CD14-positive monocyte (primary cell): ENCODE results near the gene ROR1. TPM values are rescaled to one million over a fixed set of nuclear protein-coding genes. Genes with fewer than 3 reads are reported as not detected.

Experiments
- DNase-seq, 3 donors: peaks; one replicate each; pipeline ENCODE4 v3.0.0-alpha.2; 2011 to 2022
- H2AFZ ChIP-seq: 2 replicates; pipeline ENCODE4 v1.6.0; 2012; ENCODE audit warnings: mild to moderate bottlenecking, low read depth, low read length, inconsistent platforms; ENCODE audit not compliant: insufficient read depth, poor library complexity, severe bottlenecking
- H3K27ac ChIP-seq, 2 donors: 1 replicate in 1 of 2; 2 replicates in 1 of 2; pipeline ENCODE4 v1.5.1; 2012 to 2013; ENCODE audit warnings: low read length in 2 of 2, control low read depth in 1 of 2, inconsistent platforms in 1 of 2, low read depth in 1 of 2, mild to moderate bottlenecking in 1 of 2
- H3K27me3 ChIP-seq, 2 donors: one replicate each; pipeline versions ENCODE4 v1.6.0 to v1.6.1; 2011 to 2013; ENCODE audit warnings: low read length in 2 of 2; ENCODE audit not compliant: control insufficient read depth in 2 of 2, insufficient read depth in 2 of 2
- H3K36me3 ChIP-seq, 2 donors: replicated peaks in 1 of 2; 1 replicate in 1 of 2; 2 replicates in 1 of 2; pipeline versions ENCODE4 v1.5.1 to v1.6.1; 2012 to 2013; ENCODE audit warnings: low read length in 2 of 2, control low read depth in 1 of 2, inconsistent platforms in 1 of 2, mild to moderate bottlenecking in 1 of 2; ENCODE audit not compliant: insufficient read depth in 2 of 2, control insufficient read depth in 1 of 2
- H3K4me1 ChIP-seq, 2 donors: 1 replicate in 1 of 2; 2 replicates in 1 of 2; pipeline versions ENCODE4 v1.5.1 to v1.6.1; 2012 to 2013; ENCODE audit warnings: low read length in 2 of 2, control low read depth in 1 of 2, inconsistent platforms in 1 of 2, mild to moderate bottlenecking in 1 of 2, moderate library complexity in 1 of 2; ENCODE audit not compliant: insufficient read depth in 2 of 2, control insufficient read depth in 1 of 2
- H3K4me2 ChIP-seq: replicated peaks from 2 replicates; pipeline ENCODE3; 2012; ENCODE audit warnings: low read length, moderate library complexity, mild to moderate bottlenecking; ENCODE audit not compliant: poor library complexity, severe bottlenecking; ENCODE audit errors: extremely low read depth
- H3K4me3 ChIP-seq, 3 experiments: fragments of 200-600 bp in 1 of 3; sonication (generic) in 1 of 3; replicated peaks in 1 of 3; 1 replicate in 2 of 3; 2 replicates in 1 of 3; pipeline ENCODE4 v1.5.1; 2011 to 2013; ENCODE audit warnings: low read length in 3 of 3, mild to moderate bottlenecking in 3 of 3, control low read depth in 2 of 3, low read depth in 2 of 3, inconsistent platforms in 1 of 3, moderate library complexity in 1 of 3
- H3K79me2 ChIP-seq: 2 replicates; pipeline ENCODE4 v1.6.0; 2012; ENCODE audit warnings: mild to moderate bottlenecking, control low read depth, inconsistent platforms, low read length, moderate library complexity; ENCODE audit not compliant: insufficient read depth
- H3K9ac ChIP-seq: 2 replicates; pipeline ENCODE4 v1.6.0; 2017; ENCODE audit warnings: low read length, mild to moderate bottlenecking; ENCODE audit not compliant: insufficient read depth, poor library complexity, severe bottlenecking
- H3K9me3 ChIP-seq, 2 donors: replicated peaks in 1 of 2; 1 replicate in 1 of 2; 2 replicates in 1 of 2; pipeline versions ENCODE4 v1.5.1 to v1.6.1; 2012 to 2013; ENCODE audit warnings: low read length in 2 of 2, control low read depth in 1 of 2; ENCODE audit not compliant: control insufficient read depth in 1 of 2, insufficient read depth in 1 of 2
- H4K20me1 ChIP-seq: 2 replicates; pipeline ENCODE4 v1.6.0; 2012; ENCODE audit warnings: mild to moderate bottlenecking, low read length, control low read depth, moderate library complexity; ENCODE audit not compliant: insufficient read depth
- H3K27ac Mint-ChIP-seq, 7 donors: one replicate each; pipeline ENCODE4 v1.8.0; 2020; ENCODE audit warnings: mild to moderate bottlenecking in 7 of 7, mixed read lengths in 7 of 7, moderate library complexity in 6 of 7, inconsistent platforms in 2 of 7
- H3K27me3 Mint-ChIP-seq, 3 donors: one replicate each; pipeline ENCODE4 v1.8.0; 2021 to 2022; ENCODE audit warnings: low read depth in 3 of 3, mild to moderate bottlenecking in 3 of 3, mixed read lengths in 3 of 3, moderate library complexity in 3 of 3, inconsistent platforms in 1 of 3
- H3K36me3 Mint-ChIP-seq, 2 donors: one replicate each; pipeline ENCODE4 v1.8.0; 2020; ENCODE audit warnings: mixed read lengths in 2 of 2, inconsistent platforms in 1 of 2, mild to moderate bottlenecking in 1 of 2
- H3K4me1 Mint-ChIP-seq: one replicate; pipeline ENCODE4 v1.8.0; 2020; ENCODE audit warnings: mild to moderate bottlenecking, mixed read lengths
- H3K4me3 Mint-ChIP-seq, 2 donors: one replicate each; pipeline ENCODE4 v1.8.0; 2020; ENCODE audit warnings: mild to moderate bottlenecking in 2 of 2, mixed read lengths in 2 of 2, moderate library complexity in 1 of 2
- H3K9me3 Mint-ChIP-seq, 7 donors: one replicate each; pipeline ENCODE4 v1.8.0; 2020 to 2022; ENCODE audit warnings: mixed read lengths in 7 of 7, mild to moderate bottlenecking in 6 of 7, moderate library complexity in 6 of 7, inconsistent platforms in 2 of 7
- CTCF ChIP-seq: fragments of 200-600 bp; IDR thresholded peaks from one replicate; pipeline ENCODE4 v1.8.0; 2022; ENCODE audit warnings: antibody characterized with exemption, mild to moderate bottlenecking
- WGBS: methylation state at CpG from one replicate; pipeline ENCODE4 v1.1.5; 2013; ENCODE audit warnings: missing lambda C conversion rate; ENCODE audit not compliant: insufficient coverage; 5-methylcytosine and 5-hydroxymethylcytosine counted together
- intact Hi-C, 2 donors: fragments of 100-400 bp; cut with micrococcal nuclease; formaldehyde crosslinking; loops; one replicate each; pipeline versions ENCODE4 v1.15.0 to v1.15.1; 2023
- polyA plus RNA-seq, 3 donors: library from polyadenylated mRNA; depleted of rRNA in 1 of 3; unstranded in 2 of 3; stranded (reverse) in 1 of 3; fragments of 300-500 nt in 2 of 3; fragments of >200 nt in 1 of 3; fragmentation: Illumina TruSeq in 2 of 3; gene quantifications; 1 replicate in 2 of 3; 2 replicates in 1 of 3; pipeline ENCODE4 v1.2.3, GENCODE V29; 2012 to 2021

Gene ROR1
- polyA plus RNA-seq, 3 donors: not detected

GRCh38 chr1:63739452-63739851, 34.4 kb upstream of the ROR1 start:
- Histone ChIP-seq H3K4me2 (no peak overlapping the region), H2AFZ (no peak overlapping the region)
- intact Hi-C loops: loop anchor here in 1 of 2 donors (10.0 kb wide), 1 partner anchor 1605 kb away; no protein-coding TSS in a partner anchor

GRCh38 chr1:63740432-63740831, 33.4 kb upstream of the ROR1 start:
- no peak for DNase-seq
- peaks cover 4% of the 10 kb centered on the region in 3 donors for H3K27me3 Mint-ChIP-seq
- no peaks in the 10 kb centered on the region for H3K36me3 ChIP-seq
- H3K4me3 Mint-ChIP-seq: no peak overlapping the region
- no peak overlapping the region for H3K9ac ChIP-seq
- TF ChIP-seq CTCF: no peak
- intact Hi-C loops: no loop called here
- H3K4me1 ChIP-seq: no peaks in the 10 kb centered on the region
- no peak overlapping the region for H3K4me3 ChIP-seq
- peaks cover 3 to 13% (median 11%) of the 10 kb centered on the region in 7 donors for H3K9me3 Mint-ChIP-seq
- no peak overlapping the region for H3K4me2 ChIP-seq
- H3K27ac Mint-ChIP-seq: no peak overlapping the region
- H2AFZ ChIP-seq: no peak overlapping the region
- H3K27me3 ChIP-seq: no peaks in the 10 kb centered on the region
- H4K20me1 ChIP-seq: no peaks in the 10 kb centered on the region
- H3K36me3 Mint-ChIP-seq: no peaks in the 10 kb centered on the region
- no peaks in the 10 kb centered on the region for H3K4me1 Mint-ChIP-seq
- H3K79me2 ChIP-seq: no peaks in the 10 kb centered on the region
- WGBS: 94% methylated on average over 2 of the region's 2 CpGs
- H3K9me3 ChIP-seq: no peaks in the 10 kb centered on the region
- H3K27ac ChIP-seq: no peak overlapping the region

More at GRCh38 chr1:63739452-63739851, 34.4 kb upstream of the ROR1 start:
- H3K4me3 Mint-ChIP-seq: no peak overlapping the region
- Histone ChIP-seq H3K4me3 (no peak overlapping the region), H3K36me3 (no peaks in the 10 kb centered on the region), H3K79me2 (no peaks in the 10 kb centered on the region), H3K9me3 (no peaks in the 10 kb centered on the region), H4K20me1 (no peaks in the 10 kb centered on the region), H3K27me3 (no peaks in the 10 kb centered on the region), H3K4me1 (no peaks in the 10 kb centered on the region), H3K9ac (no peak overlapping the region), H3K27ac (no peak overlapping the region)
- no peak overlapping the region for H3K27ac Mint-ChIP-seq
- H3K27me3 Mint-ChIP-seq: peaks cover 4 to 5% (median 4%) of the 10 kb centered on the region in 3 donors
- no peak for TF ChIP-seq CTCF
- no peaks in the 10 kb centered on the region for H3K4me1 Mint-ChIP-seq
- no peaks in the 10 kb centered on the region for H3K36me3 Mint-ChIP-seq
- 75% methylated on average over 1 of the region's 2 CpGs for WGBS
- no peak for DNase-seq
- H3K9me3 Mint-ChIP-seq: peaks cover 3 to 13% (median 11%) of the 10 kb centered on the region in 7 donors
